Caco-2 (cell line): Measurements from ENCODE around the gene NDUFAF3. TPM values are rescaled to one million over a fixed set of nuclear protein-coding genes. Genes with fewer than 3 reads are reported as not detected.

Experiments used
- BruUV-seq: library from RNA; stranded (reverse); fragments of 400-500 nt; replicated peaks from 2 replicates; lab custom pipeline; 2021; lab: Mats Ljungman, UMichigan
- CTCF ChIA-PET: fragments of 300-600 bp; sonication (Branson Sonifier 250); formaldehyde crosslinking; loops from one replicate; lab custom pipeline; 2022; ENCODE audit warnings: antibody characterized with exemption; lab: Charles Lee
- POLR2A ChIA-PET: fragments of 300-600 bp; sonication (Branson Sonifier 250); formaldehyde crosslinking; loops from one replicate; lab custom pipeline; 2022; ENCODE audit warnings: antibody characterized with exemption; lab: Charles Lee
- DNase-seq, 2 experiments: peaks; one replicate each; pipeline versions ENCODE4 v3.0.0 to v3.0.0-alpha.2; 2020 to 2022
- H3K27me3 ChIP-seq: replicated peaks from 2 replicates; pipeline ENCODE4 v1.6.0; 2011; ENCODE audit warnings: low read length; ENCODE audit not compliant: control insufficient read depth, insufficient read depth
- H3K36me3 ChIP-seq: 2 replicates; pipeline ENCODE4 v1.5.1; 2011; ENCODE audit warnings: low read length; ENCODE audit not compliant: control insufficient read depth, insufficient read depth
- H3K4me1 ChIP-seq: fragments of 250-450 bp; sonication (Bioruptor Pico); 2 replicates; pipeline ENCODE4 v1.5.1; 2020; ENCODE audit warnings: mild to moderate bottlenecking
- H3K4me3 ChIP-seq: 2 replicates; pipeline ENCODE4 v1.5.1; 2011; ENCODE audit warnings: low read depth, mild to moderate bottlenecking, control low read depth, low read length
- H3K9me3 ChIP-seq: fragments of 250-450 bp; sonication (Bioruptor Pico); 2 replicates; pipeline ENCODE4 v1.5.1; 2020; ENCODE audit warnings: mild to moderate bottlenecking, moderate library complexity
- H3K27ac Mint-ChIP-seq: one replicate; pipeline ENCODE4 v1.8.0; 2022; ENCODE audit warnings: mixed read lengths; ENCODE audit not compliant: unreplicated experiment
- H3K27me3 Mint-ChIP-seq: one replicate; pipeline ENCODE4 v1.8.0; 2022; ENCODE audit warnings: mixed read lengths; ENCODE audit not compliant: insufficient read depth, unreplicated experiment
- H3K36me3 Mint-ChIP-seq: one replicate; pipeline ENCODE4 v1.8.0; 2022; ENCODE audit warnings: mild to moderate bottlenecking, mixed read lengths; ENCODE audit not compliant: insufficient read depth, unreplicated experiment
- H3K4me1 Mint-ChIP-seq: one replicate; pipeline ENCODE4 v1.8.0; 2022; ENCODE audit warnings: low read depth, mixed read lengths; ENCODE audit not compliant: unreplicated experiment
- H3K4me3 Mint-ChIP-seq: one replicate; pipeline ENCODE4 v1.8.0; 2022; ENCODE audit warnings: mild to moderate bottlenecking, moderate library complexity, mixed read lengths; ENCODE audit not compliant: unreplicated experiment
- H3K9me3 Mint-ChIP-seq: one replicate; pipeline ENCODE4 v1.8.0; 2022; ENCODE audit warnings: mixed read lengths; ENCODE audit not compliant: unreplicated experiment
- intact Hi-C: fragments of 100-400 bp; cut with micrococcal nuclease; formaldehyde crosslinking; loops from one replicate; pipeline ENCODE4 v1.10.0; 2022; ENCODE audit not compliant: unreplicated experiment
- total RNA-seq: library from RNA; stranded (reverse); gene quantifications from 2 replicates; pipeline ENCODE4 v1.2.3, GENCODE V29; 2022
- TF ChIP-seq, protein P1 (sequence below), 2 experiments: fragments of 200-600 bp in 1 of 2; IDR thresholded peaks; 1 replicate in 1 of 2; 2 replicates in 1 of 2; pipeline versions ENCODE4 v1.5.1 to v1.8.0; 2011 to 2022; ENCODE audit warnings: antibody characterized with exemption in 1 of 2, control low read depth in 1 of 2, inconsistent platforms in 1 of 2, low read depth in 1 of 2, low read length in 1 of 2, mild to moderate bottlenecking in 1 of 2, moderate library complexity in 1 of 2; ENCODE audit not compliant: insufficient read depth in 1 of 2, severe bottlenecking in 1 of 2, unreplicated experiment in 1 of 2

The NDUFAF3 gene
- total RNA-seq, 1 experiment from 2014 or later = 68.7 TPM

DNA sequence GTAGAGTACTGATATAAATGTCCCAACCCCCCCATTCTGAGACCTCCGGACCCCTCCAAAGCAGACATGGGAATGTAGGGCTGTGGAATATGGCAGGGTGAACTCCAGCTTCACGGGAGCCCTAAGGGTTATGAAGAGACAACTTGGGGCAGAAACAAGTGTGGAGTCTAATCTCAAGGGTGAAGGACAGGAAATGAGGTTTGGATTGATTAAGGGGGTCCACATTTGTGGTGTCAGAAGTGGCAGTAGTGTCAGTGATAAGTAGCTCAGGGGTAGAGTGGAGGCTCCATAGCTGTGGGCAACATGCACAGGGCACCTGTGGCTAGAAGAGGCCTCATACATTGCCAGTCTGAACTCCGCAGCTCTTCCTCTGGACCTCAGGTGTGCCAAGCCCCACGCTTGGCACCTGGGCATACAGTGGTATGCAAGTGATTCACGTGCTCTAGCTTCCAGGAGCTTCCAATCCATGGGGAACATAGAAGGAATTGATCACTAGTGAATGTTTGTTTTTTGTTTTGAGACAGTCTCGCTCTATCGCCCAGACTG lies 36.0 kb upstream of the NDUFAF3 start:
- H3K4me3 ChIP-seq = no peak overlapping the region
- Mint-ChIP-seq H3K27ac (no peak overlapping the region), H3K4me3 (no peak overlapping the region), H3K27me3 (no peaks in the 10 kb centered on the region), H3K9me3 (no peaks in the 10 kb centered on the region), H3K4me1 (peaks cover 13% of the 10 kb centered on the region), H3K36me3 (peaks cover 50% of the 10 kb centered on the region)
- H3K4me1 ChIP-seq = peaks cover 5% of the 10 kb centered on the region
- no peak for DNase-seq
- CTCF ChIA-PET = interaction anchor here (1.2 kb wide), 1 partner anchor 21 kb away, joined by 4 read pairs; the partner anchor contains the start of gene WDR6
- H3K36me3 ChIP-seq = peaks cover 1% of the 10 kb centered on the region
- TF ChIP-seq, protein P1, sequence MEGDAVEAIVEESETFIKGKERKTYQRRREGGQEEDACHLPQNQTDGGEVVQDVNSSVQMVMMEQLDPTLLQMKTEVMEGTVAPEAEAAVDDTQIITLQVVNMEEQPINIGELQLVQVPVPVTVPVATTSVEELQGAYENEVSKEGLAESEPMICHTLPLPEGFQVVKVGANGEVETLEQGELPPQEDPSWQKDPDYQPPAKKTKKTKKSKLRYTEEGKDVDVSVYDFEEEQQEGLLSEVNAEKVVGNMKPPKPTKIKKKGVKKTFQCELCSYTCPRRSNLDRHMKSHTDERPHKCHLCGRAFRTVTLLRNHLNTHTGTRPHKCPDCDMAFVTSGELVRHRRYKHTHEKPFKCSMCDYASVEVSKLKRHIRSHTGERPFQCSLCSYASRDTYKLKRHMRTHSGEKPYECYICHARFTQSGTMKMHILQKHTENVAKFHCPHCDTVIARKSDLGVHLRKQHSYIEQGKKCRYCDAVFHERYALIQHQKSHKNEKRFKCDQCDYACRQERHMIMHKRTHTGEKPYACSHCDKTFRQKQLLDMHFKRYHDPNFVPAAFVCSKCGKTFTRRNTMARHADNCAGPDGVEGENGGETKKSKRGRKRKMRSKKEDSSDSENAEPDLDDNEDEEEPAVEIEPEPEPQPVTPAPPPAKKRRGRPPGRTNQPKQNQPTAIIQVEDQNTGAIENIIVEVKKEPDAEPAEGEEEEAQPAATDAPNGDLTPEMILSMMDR (IDR thresholded peaks at IDR 0.05; ENCODE audit: insufficient read depth in 1 of 2, low read depth in 1 of 2, low read length in 1 of 2, severe bottlenecking in 1 of 2, unreplicated experiment in 1 of 2) = no peak
- intact Hi-C loops = no loop called here
- POLR2A ChIA-PET = no interaction called here
- H3K9me3 ChIP-seq = no peaks in the 10 kb centered on the region
- no peaks in the 10 kb centered on the region for H3K27me3 ChIP-seq
- no TSS peak for BruUV-seq

DNA sequence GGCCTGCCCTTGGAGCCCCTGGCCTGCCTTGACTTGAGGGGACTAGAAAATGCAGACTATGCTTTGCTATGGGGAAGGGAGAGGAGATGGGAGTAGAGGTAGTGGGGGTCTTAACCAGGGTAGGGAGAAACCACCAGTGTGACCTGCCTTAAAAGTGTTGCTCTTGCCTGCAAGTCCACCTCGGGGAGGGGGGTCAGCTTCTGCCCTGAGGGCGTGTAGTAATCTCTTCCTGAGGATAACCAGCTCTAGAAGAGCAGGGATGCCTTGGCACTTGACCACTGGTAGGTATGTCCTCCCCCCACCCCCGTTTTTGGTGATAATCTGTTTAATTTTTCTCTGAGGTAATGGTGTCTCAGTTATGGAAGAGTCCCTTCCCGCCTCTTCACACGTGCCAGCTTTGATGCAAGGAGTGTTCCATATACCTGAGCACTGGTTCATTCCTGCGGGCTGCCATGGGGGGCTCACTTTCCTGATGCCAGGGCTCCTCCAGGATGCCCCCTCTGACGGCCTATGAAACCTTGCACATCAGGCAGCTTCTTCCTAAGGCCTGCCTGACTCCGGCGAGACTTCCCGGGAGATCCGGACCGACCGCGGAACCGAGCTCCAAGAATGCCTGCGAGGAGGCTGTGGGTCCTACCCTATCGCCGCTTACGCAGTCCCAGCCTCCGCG lies 32.7 kb upstream of the NDUFAF3 start:
- no peak for DNase-seq
- CTCF ChIA-PET = interaction anchor here (0.7 to 3.2 kb wide), 6 partner anchors 18 to 143 kb away, joined by 3 to 54 read pairs (median 6); partner anchors contain the start of genes DALRD3, LAMB2, NDUFAF3 and WDR6
- H3K4me3 Mint-ChIP-seq = peak overlapping the region; percentile 96
- peaks cover 34% of the 10 kb centered on the region for H3K36me3 Mint-ChIP-seq
- H3K27me3 Mint-ChIP-seq = no peaks in the 10 kb centered on the region
- H3K9me3 Mint-ChIP-seq = no peaks in the 10 kb centered on the region
- peaks cover 1% of the 10 kb centered on the region for H3K36me3 ChIP-seq
- peaks cover 13% of the 10 kb centered on the region for H3K4me1 ChIP-seq
- peaks cover 13% of the 10 kb centered on the region for H3K4me1 Mint-ChIP-seq
- TF ChIP-seq, protein P1 (IDR thresholded peaks at IDR 0.05; ENCODE audit: insufficient read depth in 1 of 2, low read depth in 1 of 2, low read length in 1 of 2, severe bottlenecking in 1 of 2, unreplicated experiment in 1 of 2) = no peak
- intact Hi-C loops = loop anchor here (1.0 to 2.0 kb wide), 2 partner anchors 18 to 104 kb away; partner anchors contain the start of gene WDR6
- POLR2A ChIA-PET = interaction anchor here (0.6 to 1.7 kb wide), 3 partner anchors 18 to 555 kb away, joined by 3 to 24 read pairs (median 9); partner anchors contain the start of gene WDR6
- no peaks in the 10 kb centered on the region for H3K9me3 ChIP-seq
- no peaks in the 10 kb centered on the region for H3K27me3 ChIP-seq
- peak overlapping the region; percentile 98 for H3K27ac Mint-ChIP-seq
- BruUV-seq = TSS peak; percentile 80
- H3K4me3 ChIP-seq = peak overlapping the region; percentile 95
